CD14-positive monocyte (primary cell): ENCODE results near the gene MS4A8. TPM values are rescaled to one million over a fixed set of nuclear protein-coding genes. Genes with fewer than 3 reads are reported as not detected.

Experiments used
- DNase-seq, 3 donors: peaks; one replicate each; pipeline ENCODE4 v3.0.0-alpha.2; 2011 to 2022
- H2AFZ ChIP-seq: 2 replicates; pipeline ENCODE4 v1.6.0; 2012; ENCODE audit warnings: mild to moderate bottlenecking, low read depth, low read length, inconsistent platforms; ENCODE audit not compliant: insufficient read depth, poor library complexity, severe bottlenecking
- H3K27ac ChIP-seq, 2 donors: 1 replicate in 1 of 2; 2 replicates in 1 of 2; pipeline ENCODE4 v1.5.1; 2012 to 2013; ENCODE audit warnings: low read length in 2 of 2, control low read depth in 1 of 2, inconsistent platforms in 1 of 2, low read depth in 1 of 2, mild to moderate bottlenecking in 1 of 2
- H3K27me3 ChIP-seq, 2 donors: one replicate each; pipeline versions ENCODE4 v1.6.0 to v1.6.1; 2011 to 2013; ENCODE audit warnings: low read length in 2 of 2; ENCODE audit not compliant: control insufficient read depth in 2 of 2, insufficient read depth in 2 of 2
- H3K36me3 ChIP-seq, 2 donors: replicated peaks in 1 of 2; 1 replicate in 1 of 2; 2 replicates in 1 of 2; pipeline versions ENCODE4 v1.5.1 to v1.6.1; 2012 to 2013; ENCODE audit warnings: low read length in 2 of 2, control low read depth in 1 of 2, inconsistent platforms in 1 of 2, mild to moderate bottlenecking in 1 of 2; ENCODE audit not compliant: insufficient read depth in 2 of 2, control insufficient read depth in 1 of 2
- H3K4me1 ChIP-seq, 2 donors: 1 replicate in 1 of 2; 2 replicates in 1 of 2; pipeline versions ENCODE4 v1.5.1 to v1.6.1; 2012 to 2013; ENCODE audit warnings: low read length in 2 of 2, control low read depth in 1 of 2, inconsistent platforms in 1 of 2, mild to moderate bottlenecking in 1 of 2, moderate library complexity in 1 of 2; ENCODE audit not compliant: insufficient read depth in 2 of 2, control insufficient read depth in 1 of 2
- H3K4me2 ChIP-seq: replicated peaks from 2 replicates; pipeline ENCODE3; 2012; ENCODE audit warnings: low read length, moderate library complexity, mild to moderate bottlenecking; ENCODE audit not compliant: poor library complexity, severe bottlenecking; ENCODE audit errors: extremely low read depth
- H3K4me3 ChIP-seq, 3 experiments: fragments of 200-600 bp in 1 of 3; sonication (generic) in 1 of 3; replicated peaks in 1 of 3; 1 replicate in 2 of 3; 2 replicates in 1 of 3; pipeline ENCODE4 v1.5.1; 2011 to 2013; ENCODE audit warnings: low read length in 3 of 3, mild to moderate bottlenecking in 3 of 3, control low read depth in 2 of 3, low read depth in 2 of 3, inconsistent platforms in 1 of 3, moderate library complexity in 1 of 3
- H3K79me2 ChIP-seq: 2 replicates; pipeline ENCODE4 v1.6.0; 2012; ENCODE audit warnings: mild to moderate bottlenecking, control low read depth, inconsistent platforms, low read length, moderate library complexity; ENCODE audit not compliant: insufficient read depth
- H3K9ac ChIP-seq: 2 replicates; pipeline ENCODE4 v1.6.0; 2017; ENCODE audit warnings: low read length, mild to moderate bottlenecking; ENCODE audit not compliant: insufficient read depth, poor library complexity, severe bottlenecking
- H3K9me3 ChIP-seq, 2 donors: replicated peaks in 1 of 2; 1 replicate in 1 of 2; 2 replicates in 1 of 2; pipeline versions ENCODE4 v1.5.1 to v1.6.1; 2012 to 2013; ENCODE audit warnings: low read length in 2 of 2, control low read depth in 1 of 2; ENCODE audit not compliant: control insufficient read depth in 1 of 2, insufficient read depth in 1 of 2
- H4K20me1 ChIP-seq: 2 replicates; pipeline ENCODE4 v1.6.0; 2012; ENCODE audit warnings: mild to moderate bottlenecking, low read length, control low read depth, moderate library complexity; ENCODE audit not compliant: insufficient read depth
- H3K27ac Mint-ChIP-seq, 7 donors: one replicate each; pipeline ENCODE4 v1.8.0; 2020; ENCODE audit warnings: mild to moderate bottlenecking in 7 of 7, mixed read lengths in 7 of 7, moderate library complexity in 6 of 7, inconsistent platforms in 2 of 7
- H3K27me3 Mint-ChIP-seq, 3 donors: one replicate each; pipeline ENCODE4 v1.8.0; 2021 to 2022; ENCODE audit warnings: low read depth in 3 of 3, mild to moderate bottlenecking in 3 of 3, mixed read lengths in 3 of 3, moderate library complexity in 3 of 3, inconsistent platforms in 1 of 3
- H3K36me3 Mint-ChIP-seq, 2 donors: one replicate each; pipeline ENCODE4 v1.8.0; 2020; ENCODE audit warnings: mixed read lengths in 2 of 2, inconsistent platforms in 1 of 2, mild to moderate bottlenecking in 1 of 2
- H3K4me1 Mint-ChIP-seq: one replicate; pipeline ENCODE4 v1.8.0; 2020; ENCODE audit warnings: mild to moderate bottlenecking, mixed read lengths
- H3K4me3 Mint-ChIP-seq, 2 donors: one replicate each; pipeline ENCODE4 v1.8.0; 2020; ENCODE audit warnings: mild to moderate bottlenecking in 2 of 2, mixed read lengths in 2 of 2, moderate library complexity in 1 of 2
- H3K9me3 Mint-ChIP-seq, 7 donors: one replicate each; pipeline ENCODE4 v1.8.0; 2020 to 2022; ENCODE audit warnings: mixed read lengths in 7 of 7, mild to moderate bottlenecking in 6 of 7, moderate library complexity in 6 of 7, inconsistent platforms in 2 of 7
- WGBS: methylation state at CpG from one replicate; pipeline ENCODE4 v1.1.5; 2013; ENCODE audit warnings: missing lambda C conversion rate; ENCODE audit not compliant: insufficient coverage; 5-methylcytosine and 5-hydroxymethylcytosine counted together
- intact Hi-C, 2 donors: fragments of 100-400 bp; cut with micrococcal nuclease; formaldehyde crosslinking; loops; one replicate each; pipeline versions ENCODE4 v1.15.0 to v1.15.1; 2023
- polyA plus RNA-seq, 3 donors: library from polyadenylated mRNA; depleted of rRNA in 1 of 3; unstranded in 2 of 3; stranded (reverse) in 1 of 3; fragments of 300-500 nt in 2 of 3; fragments of >200 nt in 1 of 3; fragmentation: Illumina TruSeq in 2 of 3; gene quantifications; 1 replicate in 2 of 3; 2 replicates in 1 of 3; pipeline ENCODE4 v1.2.3, GENCODE V29; 2012 to 2021
- TF ChIP-seq, protein P1 (sequence below): fragments of 200-600 bp; IDR thresholded peaks from one replicate; pipeline ENCODE4 v1.8.0; 2022; ENCODE audit warnings: antibody characterized with exemption, mild to moderate bottlenecking

MS4A8 gene
- polyA plus RNA-seq, 3 donors: not detected

DNA sequence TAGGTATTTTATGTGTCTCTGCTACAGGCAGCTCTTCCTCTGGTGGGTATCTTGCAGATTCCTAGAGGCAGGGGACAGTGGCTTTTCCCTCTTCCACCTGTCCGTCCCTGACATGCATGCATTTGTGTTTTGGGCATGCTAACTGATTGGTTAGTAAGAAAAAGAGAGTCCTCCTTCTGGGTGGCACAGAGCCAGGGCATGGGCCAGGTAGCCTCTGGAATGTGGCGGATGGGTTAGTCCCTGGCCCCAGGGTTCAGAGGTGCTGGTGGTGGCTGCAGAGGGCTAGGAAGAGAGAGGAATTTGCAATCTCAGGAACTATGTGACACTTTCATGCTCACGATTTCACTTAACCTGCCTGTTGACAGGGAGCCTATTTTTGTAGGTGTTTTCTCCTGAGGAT is 51.5 kb downstream of the MS4A8 start:
- no peaks in the 10 kb centered on the region for H3K27me3 ChIP-seq
- peaks cover 3% of the 10 kb centered on the region for H3K4me1 Mint-ChIP-seq
- no peaks in the 10 kb centered on the region for H3K9me3 ChIP-seq
- H4K20me1 ChIP-seq: no peaks in the 10 kb centered on the region
- no peaks in the 10 kb centered on the region for H3K36me3 Mint-ChIP-seq
- H3K79me2 ChIP-seq: no peaks in the 10 kb centered on the region
- WGBS: 100% methylated on average over 1 of the region's 3 CpGs
- TF ChIP-seq, protein P1, sequence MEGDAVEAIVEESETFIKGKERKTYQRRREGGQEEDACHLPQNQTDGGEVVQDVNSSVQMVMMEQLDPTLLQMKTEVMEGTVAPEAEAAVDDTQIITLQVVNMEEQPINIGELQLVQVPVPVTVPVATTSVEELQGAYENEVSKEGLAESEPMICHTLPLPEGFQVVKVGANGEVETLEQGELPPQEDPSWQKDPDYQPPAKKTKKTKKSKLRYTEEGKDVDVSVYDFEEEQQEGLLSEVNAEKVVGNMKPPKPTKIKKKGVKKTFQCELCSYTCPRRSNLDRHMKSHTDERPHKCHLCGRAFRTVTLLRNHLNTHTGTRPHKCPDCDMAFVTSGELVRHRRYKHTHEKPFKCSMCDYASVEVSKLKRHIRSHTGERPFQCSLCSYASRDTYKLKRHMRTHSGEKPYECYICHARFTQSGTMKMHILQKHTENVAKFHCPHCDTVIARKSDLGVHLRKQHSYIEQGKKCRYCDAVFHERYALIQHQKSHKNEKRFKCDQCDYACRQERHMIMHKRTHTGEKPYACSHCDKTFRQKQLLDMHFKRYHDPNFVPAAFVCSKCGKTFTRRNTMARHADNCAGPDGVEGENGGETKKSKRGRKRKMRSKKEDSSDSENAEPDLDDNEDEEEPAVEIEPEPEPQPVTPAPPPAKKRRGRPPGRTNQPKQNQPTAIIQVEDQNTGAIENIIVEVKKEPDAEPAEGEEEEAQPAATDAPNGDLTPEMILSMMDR: no peak
- no peak overlapping the region for H3K27ac Mint-ChIP-seq
- H3K4me3 Mint-ChIP-seq: no peak overlapping the region
- no peaks in the 10 kb centered on the region for H3K4me1 ChIP-seq
- intact Hi-C loops: no loop called here
- H3K4me3 ChIP-seq: no peak overlapping the region
- peaks cover 0 to 5% (median 3%) of the 10 kb centered on the region in 7 donors for H3K9me3 Mint-ChIP-seq
- no peaks in the 10 kb centered on the region for H3K36me3 ChIP-seq
- DNase-seq: no peak
- H3K27me3 Mint-ChIP-seq: peaks cover 11 to 16% (median 15%) of the 10 kb centered on the region in 3 donors
- H3K9ac ChIP-seq: no peak overlapping the region
- no peak overlapping the region for H2AFZ ChIP-seq
- no peak overlapping the region for H3K27ac ChIP-seq
- no peak overlapping the region for H3K4me2 ChIP-seq

DNA sequence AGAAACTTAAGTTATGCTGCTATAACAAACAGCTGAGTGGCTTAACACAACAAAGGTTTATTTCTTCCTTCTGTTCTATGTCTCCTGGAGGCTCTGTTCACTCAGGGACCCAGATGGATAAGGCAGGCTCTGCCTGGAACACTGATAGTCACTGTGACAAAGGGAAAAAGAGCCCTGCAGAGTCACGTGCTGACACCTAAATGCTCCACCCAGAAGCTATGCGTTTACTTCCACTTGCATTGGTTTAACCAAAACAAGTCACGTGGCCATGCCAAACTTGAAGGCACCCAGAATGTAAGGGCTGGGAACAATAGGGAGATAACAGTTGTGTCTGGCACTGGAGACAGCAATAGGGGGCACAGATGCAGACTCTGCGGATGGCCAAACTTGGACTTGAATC is 53.9 kb downstream of the MS4A8 start:
- Histone ChIP-seq H3K4me3 (no peak overlapping the region), H4K20me1 (no peaks in the 10 kb centered on the region), H3K4me2 (no peak overlapping the region), H3K27ac (no peak overlapping the region), H3K36me3 (no peaks in the 10 kb centered on the region), H2AFZ (no peak overlapping the region), H3K9ac (no peak overlapping the region), H3K4me1 (no peaks in the 10 kb centered on the region), H3K27me3 (peaks cover 2 to 4% of the 10 kb centered on the region in 2 donors), H3K9me3 (no peaks in the 10 kb centered on the region), H3K79me2 (no peaks in the 10 kb centered on the region)
- no peak overlapping the region for H3K4me3 Mint-ChIP-seq
- H3K9me3 Mint-ChIP-seq: peaks cover 0 to 2% (median 0%) of the 10 kb centered on the region in 7 donors
- DNase-seq: no peak
- TF ChIP-seq, protein P1: no peak
- 49% methylated on average over 3 of the region's 4 CpGs for WGBS
- no peaks in the 10 kb centered on the region for H3K4me1 Mint-ChIP-seq
- peaks cover 13 to 23% (median 21%) of the 10 kb centered on the region in 3 donors for H3K27me3 Mint-ChIP-seq
- H3K27ac Mint-ChIP-seq: no peak overlapping the region
- H3K36me3 Mint-ChIP-seq: no peaks in the 10 kb centered on the region
- intact Hi-C loops: no loop called here
